HG03342 (cell line): Measurements from ENCODE around the gene GALK1.

ENCODE experiments used
- ATAC-seq: cut with Tn5 transposase; IDR thresholded peaks from one replicate; pipeline ENCODE4 v1.9.1; 2021; ENCODE audit warnings: mild to moderate bottlenecking, moderate library complexity; ENCODE audit not compliant: unreplicated experiment

The GALK1 gene

DNA sequence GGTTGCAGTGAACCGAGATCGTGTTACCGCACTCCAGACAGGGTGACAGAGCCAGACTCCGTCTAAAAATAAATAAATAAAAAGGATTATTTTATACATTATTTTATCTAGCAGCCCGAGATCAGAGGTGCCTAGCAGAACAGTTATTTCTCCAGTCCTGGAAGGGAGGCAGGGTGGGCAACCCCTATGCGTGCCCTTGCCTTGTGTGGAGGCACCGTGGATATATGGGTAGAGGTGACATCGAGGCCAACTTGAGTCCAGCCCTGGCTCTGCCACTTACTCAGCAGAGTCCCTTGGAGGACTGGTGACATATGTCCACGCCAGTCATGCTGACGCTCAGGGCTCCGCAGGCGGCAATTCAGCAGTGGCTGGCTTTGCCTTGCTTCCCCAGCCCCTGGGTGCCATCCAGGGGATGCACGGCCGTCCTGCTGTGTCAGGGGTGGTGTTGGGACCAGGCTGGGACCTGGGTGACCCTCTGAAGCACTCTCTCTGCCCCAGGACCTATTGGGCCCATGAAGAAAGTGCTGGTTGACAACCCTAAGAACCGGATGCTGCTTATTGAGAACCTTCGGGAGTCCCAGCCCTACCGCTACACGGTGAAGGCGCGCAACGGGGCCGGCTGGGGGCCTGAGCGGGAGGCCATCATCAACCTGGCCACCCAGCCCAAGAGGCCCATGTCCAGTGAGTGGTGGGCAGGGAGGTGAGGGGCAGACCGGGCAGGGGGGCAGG lies 13.2 kb downstream of the GALK1 start:
- no peak for ATAC-seq

DNA sequence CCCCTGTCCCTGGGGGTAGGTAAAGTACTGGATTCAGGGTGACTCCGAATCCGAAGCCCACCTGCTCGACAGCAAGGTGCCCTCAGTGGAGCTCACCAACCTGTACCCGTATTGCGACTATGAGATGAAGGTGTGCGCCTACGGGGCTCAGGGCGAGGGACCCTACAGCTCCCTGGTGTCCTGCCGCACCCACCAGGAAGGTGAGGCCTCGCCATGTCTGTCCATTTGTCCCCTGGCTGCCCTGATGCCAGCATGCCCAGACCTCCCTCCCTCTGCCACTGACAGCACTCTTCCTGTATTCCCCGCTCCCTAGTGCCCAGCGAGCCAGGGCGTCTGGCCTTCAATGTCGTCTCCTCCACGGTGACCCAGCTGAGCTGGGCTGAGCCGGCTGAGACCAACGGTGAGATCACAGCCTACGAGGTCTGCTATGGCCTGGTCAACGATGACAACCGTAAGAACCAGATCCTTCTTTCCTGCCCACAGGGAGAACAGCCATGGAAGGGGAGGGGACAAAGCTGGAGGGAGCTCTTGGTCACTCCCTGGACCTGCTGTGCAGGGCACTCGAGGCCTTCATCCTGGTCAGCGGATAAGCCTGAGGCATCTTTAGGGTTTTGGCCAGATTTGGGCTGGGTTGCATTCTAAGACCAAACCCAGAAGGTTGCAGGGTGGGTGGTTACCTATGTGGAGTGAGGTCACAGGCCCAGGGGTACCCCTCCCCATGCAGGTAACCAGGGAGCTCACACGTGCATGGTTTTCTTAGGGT lies 14.2 kb downstream of the GALK1 start:
- ATAC-seq = no peak

DNA sequence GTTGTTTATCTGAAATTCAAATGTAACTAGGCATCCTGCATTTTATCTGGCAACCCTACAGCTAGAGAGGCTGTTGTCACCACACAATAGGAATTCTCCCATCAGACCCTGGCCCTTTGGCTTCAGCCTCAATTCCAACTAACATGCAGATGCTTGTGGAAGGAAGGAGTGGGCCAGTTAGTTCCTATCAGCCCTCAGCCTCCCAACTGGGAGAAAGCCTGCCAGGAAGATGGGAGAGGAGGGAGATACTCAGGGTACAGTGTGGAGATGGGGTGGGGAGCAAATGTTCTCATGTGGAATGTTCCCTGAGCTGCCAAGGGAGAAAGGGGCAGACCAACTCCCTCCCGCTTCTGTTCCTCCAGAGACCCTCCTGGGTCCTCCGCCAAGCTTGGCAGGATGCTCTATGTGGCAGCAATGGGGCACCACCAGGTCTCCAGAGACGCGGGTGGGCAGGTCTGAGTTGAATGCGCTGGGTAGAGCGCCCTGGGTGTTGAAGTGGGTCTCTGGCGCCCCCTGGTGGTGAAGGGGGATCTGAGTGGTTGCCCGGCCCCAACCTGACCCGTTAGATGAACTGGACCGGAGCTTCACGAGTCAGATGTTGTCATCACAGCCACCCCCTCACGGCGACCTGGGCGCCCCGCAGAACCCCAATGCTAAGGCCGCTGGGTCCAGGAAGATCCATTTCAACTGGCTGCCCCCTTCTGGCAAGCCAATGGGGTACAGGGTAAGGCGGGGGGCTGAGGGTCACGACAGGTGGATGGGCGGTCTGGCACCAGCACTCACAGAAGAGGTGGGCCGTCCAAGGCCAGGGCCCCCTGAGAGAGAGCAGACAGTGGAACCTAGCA lies 15.2 kb downstream of the GALK1 start:
- no peak for ATAC-seq

DNA sequence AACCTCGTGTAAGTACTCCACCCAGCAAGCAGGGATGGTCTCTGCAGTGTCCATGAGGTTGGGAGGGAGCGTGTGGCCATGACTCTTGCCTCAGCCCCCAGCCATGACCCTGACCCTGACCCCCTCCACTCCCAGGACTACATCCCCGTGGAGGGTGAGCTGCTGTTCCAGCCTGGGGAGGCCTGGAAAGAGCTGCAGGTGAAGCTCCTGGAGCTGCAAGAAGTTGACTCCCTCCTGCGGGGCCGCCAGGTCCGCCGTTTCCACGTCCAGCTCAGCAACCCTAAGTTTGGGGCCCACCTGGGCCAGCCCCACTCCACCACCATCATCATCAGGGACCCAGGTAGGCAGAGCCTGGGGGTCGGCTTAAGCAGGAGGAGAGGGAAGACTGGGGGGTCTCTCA lies 16.3 kb downstream of the GALK1 start:
- no peak for ATAC-seq

DNA sequence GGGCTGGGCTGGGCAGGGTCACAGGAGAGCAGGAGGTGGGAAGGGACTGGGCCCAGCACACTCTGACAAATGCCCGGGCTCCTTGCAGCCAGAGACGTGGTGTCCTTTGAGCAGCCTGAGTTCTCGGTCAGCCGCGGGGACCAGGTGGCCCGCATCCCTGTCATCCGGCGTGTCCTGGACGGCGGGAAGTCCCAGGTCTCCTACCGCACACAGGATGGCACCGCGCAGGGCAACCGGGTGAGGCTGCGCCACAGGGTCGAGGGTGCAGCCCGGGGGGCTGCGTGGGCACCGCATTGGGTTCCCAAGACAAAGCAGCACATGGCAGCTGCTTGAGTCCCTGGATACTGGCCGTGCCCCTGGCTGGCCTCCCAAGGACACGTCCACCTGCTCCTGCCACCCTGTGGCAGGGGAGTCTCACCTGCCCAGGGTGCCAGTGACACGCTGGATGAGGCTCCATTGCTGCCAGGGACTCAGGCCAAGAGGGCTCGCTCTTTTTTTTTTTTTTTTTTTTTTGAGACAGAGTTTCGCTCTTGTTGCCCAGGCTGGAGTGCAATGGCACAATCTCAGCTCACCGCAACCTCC lies 21.3 kb downstream of the GALK1 start:
- ATAC-seq = no peak

DNA sequence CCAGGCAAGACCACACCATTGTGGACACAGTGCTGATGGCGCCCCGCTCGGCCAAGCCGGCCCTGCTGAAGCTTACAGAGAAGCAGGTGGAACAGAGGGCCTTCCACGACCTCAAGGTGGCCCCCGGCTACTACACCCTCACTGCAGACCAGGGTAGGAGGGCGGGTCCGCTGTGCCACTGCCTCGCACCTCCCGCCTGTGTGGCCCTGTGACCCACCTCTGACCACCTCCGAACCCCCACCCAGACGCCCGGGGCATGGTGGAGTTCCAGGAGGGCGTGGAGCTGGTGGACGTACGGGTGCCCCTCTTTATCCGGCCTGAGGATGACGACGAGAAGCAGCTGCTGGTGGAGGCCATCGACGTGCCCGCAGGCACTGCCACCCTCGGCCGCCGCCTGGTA lies 22.7 kb downstream of the GALK1 start:
- no peak for ATAC-seq

DNA sequence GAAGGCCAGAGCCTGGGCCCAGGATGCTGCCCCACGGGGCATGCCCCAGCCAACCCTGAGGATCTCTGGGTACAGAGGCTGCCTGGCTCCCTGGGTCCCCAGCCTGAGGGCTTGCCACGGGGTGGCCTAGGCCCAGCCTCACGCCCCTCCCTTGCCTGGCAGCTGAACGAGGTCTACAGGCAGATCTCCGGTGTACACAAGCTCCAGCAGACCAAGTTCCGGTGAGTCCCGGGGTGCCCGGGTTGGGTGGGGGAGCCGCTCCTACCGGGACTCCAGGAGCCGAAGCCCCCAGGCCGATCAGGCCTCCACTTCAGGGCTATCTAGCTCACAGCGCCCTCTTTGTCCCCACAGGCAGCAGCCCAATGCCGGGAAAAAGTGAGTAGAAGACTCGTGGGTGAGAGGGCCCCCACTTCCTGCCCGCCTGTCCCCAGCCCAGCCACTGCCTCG lies 24.3 kb downstream of the GALK1 start:
- no peak for ATAC-seq

DNA sequence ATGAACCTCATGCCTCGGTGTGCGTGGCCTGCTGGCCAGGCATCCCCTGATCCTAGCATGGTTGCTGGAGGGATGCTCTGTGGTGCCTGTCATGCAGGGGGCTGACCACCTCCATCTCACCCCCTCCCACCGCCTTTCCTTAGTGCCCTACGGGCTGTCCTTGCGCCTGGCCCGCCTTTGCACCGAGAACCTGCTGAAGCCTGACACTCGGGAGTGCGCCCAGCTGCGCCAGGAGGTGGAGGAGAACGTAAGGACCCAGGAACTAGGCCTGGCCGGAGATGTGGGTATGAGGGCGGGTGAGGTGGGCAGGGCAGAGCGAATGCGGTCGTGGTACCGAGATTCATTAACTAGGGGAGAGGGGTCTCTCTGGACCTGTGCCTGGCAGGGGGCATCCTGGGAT lies 24.8 kb downstream of the GALK1 start:
- no peak for ATAC-seq

DNA sequence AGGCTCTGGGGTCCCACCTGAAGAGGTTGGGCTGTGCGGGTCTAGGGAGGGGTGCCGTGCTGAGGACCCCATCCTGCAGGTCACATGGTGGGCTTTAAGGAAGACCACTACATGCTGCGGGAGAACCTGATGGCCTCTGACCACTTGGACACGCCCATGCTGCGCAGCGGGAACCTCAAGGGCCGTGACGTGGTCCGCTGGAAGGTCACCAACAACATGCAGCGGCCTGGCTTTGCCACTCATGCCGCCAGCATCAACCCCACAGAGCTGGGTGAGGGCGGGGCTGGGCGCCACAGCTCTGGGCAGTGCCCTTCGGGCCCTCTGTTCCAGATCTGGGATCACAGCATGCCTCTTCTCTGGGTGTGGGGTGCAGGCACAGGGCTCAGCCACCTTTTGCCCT lies 25.2 kb downstream of the GALK1 start:
- ATAC-seq = no peak

DNA sequence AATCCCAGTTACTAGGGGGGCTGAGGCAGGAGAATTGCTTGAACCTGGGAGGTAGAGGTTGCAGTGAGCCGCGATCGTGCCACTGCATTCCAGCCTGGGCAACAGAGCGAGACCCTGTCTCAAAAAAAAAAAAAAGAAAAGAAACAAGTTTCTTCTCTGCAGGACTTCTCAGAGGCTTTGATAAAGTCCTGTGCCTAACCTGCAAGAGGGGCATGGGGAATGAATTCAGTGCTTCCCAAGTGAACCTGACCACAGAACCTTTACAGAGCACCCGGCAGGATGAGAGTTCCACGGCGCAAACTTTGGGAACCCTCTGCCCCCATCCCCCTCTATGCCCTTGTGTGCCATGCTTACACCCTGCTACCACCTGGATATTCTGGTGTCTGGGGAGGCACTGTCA lies 25.8 kb downstream of the GALK1 start:
- ATAC-seq = no peak

DNA sequence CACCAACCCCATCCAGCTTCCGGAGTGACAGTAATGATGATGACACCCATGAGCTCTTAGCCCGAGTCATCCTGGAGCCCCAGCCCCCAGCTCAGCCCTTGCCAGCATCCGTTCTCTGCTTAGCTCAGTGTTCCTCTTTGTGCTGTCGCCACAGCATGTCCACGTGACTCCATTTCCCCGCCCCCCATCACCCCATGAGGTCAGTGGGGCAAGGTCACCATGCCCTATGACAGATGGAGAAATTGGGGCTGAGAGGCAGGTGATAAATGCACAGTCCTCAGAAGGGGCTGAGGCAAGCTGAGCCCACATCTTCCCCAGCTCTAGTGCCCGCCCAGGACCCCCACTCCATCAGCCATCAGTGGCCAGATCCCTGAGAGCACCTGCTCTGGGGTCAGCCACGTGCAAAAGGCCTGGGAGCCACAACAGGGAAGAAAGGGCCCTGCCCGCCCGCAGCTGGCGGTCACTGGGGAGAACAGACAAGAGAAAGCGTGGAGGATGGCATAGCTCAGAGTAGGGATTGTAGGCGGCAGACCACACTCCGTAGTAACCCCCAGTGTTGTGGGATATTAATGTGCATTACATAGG lies 26.7 kb downstream of the GALK1 start:
- ATAC-seq = no peak

DNA sequence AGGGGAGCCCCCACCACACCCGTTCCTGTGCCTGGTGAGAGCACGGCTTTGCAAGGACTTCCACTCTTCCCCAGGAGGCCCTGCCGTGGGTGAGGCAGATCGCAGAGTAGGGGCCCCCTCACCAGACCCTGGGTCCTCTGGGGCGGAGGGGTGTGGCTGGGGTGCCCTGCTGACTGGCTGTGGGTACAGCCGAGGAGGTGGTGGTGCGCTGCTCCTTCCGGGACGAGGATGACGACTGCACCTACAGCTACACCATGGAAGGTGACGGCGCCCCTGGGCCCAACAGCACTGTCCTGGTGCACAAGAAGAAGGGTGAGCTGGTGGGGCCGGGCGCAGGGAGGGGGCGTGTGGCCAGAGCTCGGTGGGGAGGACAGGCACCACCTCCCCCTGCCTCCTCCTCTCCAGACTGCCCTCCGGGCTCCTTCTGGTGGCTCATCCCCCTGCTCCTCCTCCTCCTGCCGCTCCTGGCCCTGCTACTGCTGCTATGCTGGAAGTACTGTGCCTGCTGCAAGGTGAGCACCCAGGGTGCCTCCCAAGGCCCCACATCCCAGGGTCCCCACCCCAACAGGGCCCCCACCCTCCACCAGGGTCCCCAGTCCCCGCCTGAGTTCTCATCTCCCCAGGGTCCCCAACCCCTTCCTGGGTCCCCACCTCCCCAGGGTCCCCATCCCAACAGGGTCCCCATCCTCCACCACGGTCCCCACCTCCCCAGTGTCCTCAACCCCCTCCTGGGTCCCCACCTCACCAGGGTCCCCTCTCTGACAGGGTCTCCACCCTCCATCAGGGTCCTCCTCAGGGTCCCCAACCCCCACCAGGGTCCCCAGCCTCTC lies 27.6 kb downstream of the GALK1 start:
- no peak for ATAC-seq

DNA sequence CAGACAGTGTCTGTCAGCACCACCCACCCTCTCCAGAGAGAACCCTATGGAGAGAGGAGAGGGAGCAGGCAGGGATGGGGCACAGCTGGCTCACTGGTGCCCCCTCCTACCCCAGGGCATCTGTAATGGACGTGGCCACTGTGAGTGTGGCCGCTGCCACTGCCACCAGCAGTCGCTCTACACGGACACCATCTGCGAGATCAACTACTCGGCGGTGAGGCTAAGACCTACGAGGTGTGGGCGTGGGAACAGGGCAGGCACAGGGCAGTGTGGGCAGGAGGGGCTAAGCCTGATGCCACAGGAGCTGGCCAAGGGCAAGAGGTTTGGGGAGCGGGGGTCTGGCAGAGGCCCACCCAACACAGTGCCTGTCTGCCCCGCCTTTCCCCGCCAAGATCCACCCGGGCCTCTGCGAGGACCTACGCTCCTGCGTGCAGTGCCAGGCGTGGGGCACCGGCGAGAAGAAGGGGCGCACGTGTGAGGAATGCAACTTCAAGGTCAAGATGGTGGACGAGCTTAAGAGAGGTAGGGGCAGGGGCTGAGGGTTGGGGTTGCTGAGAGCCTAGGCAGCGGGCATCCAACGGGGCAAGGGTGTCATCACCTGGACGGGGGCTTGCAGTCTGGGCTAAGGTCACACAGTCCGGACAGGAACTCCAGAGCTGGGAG lies 28.7 kb downstream of the GALK1 start:
- ATAC-seq = no peak

DNA sequence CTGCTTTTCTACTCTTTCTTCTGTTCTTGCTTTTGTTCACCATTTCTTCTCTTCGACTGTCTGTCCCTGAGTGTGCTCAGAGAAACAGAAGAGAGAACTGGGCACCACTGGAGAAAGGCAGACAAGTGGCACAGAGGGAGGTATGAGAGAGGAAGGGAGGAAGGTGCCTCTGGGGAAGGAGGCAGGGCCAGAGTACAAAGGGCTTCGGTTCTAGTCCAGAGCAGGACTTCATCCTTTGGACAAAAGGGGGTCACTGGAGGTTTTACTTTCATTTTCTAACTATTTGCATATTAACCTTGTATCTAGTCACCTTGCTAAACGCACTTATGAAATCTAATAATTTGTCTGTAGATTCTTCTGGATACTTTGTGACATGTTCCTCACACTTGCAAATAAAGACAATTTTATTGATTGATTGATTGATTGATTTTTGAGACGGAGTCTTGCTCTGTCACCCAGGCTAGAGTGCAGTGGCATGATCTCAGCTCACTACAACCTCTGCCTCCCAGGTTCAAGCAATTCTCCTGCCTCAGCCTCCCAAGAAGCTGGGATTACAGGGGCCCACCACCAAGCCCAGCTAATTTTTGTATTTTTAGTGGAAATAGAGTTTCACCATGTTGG lies 30.2 kb downstream of the GALK1 start:
- no peak for ATAC-seq

DNA sequence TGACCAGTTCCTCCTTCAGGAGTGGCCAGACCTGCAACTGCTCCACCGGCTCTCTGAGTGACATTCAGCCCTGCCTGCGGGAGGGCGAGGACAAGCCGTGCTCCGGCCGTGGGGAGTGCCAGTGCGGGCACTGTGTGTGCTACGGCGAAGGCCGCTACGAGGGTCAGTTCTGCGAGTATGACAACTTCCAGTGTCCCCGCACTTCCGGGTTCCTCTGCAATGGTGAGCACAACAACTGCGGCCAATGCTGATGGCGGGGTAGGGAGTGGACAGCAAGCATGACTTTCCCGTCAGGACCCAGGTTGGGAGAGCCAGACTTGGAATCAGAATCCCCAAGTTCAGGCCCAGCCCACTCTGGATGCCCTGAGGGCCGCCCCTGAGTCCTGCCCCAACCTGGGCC lies 31.5 kb downstream of the GALK1 start:
- no peak for ATAC-seq

DNA sequence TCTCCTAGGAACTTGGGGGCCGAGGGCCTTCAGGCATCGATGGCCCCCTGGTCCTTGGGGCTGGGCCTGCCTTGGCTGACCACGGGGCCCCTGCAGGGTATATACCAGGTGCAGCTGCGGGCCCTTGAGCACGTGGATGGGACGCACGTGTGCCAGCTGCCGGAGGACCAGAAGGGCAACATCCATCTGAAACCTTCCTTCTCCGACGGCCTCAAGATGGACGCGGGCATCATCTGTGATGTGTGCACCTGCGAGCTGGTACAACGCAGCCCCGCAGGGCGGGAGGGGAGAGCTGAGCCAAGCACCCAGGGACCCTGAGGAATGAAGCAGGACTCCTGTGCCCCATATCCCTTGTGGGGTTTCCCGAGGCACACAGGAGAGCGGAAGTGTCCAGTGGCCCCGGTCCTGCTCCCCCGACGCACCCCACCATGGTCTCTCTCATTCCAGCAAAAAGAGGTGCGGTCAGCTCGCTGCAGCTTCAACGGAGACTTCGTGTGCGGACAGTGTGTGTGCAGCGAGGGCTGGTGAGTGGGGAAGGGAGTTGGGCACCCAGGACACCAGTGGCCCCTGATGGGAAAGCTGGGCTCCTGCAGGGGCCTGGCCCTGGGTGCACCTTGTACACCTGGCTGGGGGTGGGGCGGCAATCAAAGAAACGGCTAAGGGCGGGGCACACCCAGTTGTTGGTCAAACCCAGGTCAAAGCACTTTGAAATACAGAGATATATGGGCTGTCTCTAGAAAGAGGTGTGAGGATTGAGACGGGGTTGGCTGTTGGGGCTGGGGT lies 33.1 kb downstream of the GALK1 start:
- ATAC-seq = no peak

DNA sequence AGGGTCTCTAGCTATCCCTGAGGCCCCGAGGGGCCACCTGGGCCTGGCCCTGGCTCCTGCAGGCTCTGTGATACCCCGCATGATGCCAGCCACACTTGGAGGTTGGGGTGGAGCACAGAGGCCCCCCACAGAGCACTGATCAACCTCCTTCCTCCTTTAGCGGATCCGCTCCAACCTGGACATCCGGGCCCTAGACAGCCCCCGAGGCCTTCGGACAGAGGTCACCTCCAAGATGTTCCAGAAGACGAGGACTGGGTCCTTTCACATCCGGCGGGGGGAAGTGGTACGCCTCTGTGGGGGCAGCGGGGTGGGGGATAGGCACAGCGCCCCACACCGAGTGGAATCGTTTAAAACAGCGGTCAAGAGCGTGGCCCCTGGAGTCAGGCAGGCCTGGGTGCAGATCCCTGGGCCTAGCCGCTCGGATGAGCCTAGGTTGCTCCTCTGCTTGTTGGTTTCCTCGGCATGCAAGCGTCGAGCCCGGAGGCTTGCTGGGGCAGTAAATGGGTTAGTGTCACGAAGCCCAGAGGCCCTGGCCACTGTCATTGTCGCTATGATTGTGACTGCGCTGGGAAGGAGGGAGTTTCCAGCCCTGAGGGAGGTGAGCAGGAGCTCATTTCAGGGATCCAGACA lies 33.8 kb downstream of the GALK1 start:
- no peak for ATAC-seq

DNA sequence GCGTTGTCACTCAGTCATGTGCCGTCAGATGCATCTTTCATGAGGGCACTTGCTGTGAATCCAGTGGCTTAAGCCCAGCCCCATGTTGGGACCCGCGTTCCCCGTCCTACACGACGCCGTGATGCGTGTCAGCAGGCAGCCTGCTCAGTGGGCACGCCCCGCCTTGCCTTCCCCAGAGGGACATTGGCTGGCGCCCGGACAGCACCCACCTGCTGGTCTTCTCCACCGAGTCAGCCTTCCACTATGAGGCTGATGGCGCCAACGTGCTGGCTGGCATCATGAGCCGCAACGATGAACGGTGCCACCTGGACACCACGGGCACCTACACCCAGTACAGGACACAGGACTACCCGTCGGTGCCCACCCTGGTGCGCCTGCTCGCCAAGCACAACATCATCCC lies 34.9 kb downstream of the GALK1 start:
- ATAC-seq = no peak
